Measurements from ENCODE around the gene ZFP36L1.

DNA sequence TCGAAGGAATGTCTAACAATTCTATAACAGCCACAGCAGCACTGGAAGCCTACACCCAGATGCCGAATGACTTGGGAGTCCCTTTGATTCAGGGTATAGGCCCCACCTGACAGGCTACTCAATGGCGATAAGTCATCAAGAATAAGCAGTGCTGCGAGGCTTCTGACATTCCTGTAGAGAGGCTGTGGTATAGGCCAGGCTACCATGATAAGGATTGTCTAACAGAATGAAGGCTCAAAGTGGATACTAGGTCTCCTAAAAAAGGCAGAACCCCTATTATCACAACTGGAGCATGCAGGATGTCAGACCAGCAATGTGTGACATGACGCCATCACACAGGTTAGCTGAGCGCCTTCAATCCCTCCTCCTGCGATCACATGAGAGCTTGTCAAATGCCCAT, 53.2 kb downstream of the ZFP36L1 start:
- TF ChIP-seq TAF1 (IDR thresholded peaks at IDR 0.05; ENCODE audit: borderline replicate concordance, low read depth, low read length) (no peak), POLR2AphosphoS5 (IDR thresholded peaks at IDR 0.05; ENCODE audit: low read depth, low read length) (no peak)

Measured in GM12892 (cell line).